GM18505 (cell line): ENCODE data around the gene FXR1.
"Not testable (repeated sequence)": the region's sequence is repeated elsewhere in the genome, so short reads cannot be mapped to it uniquely, and the experiment has no call there.

Experiments used
- ATAC-seq: cut with Tn5 transposase; IDR thresholded peaks from one replicate; pipeline ENCODE4 v1.9.1; 2021; ENCODE audit not compliant: unreplicated experiment
- POLR2A ChIP-seq: IDR thresholded peaks from 4 replicates; pipeline ENCODE4 v1.6.1; 2011; ENCODE audit warnings: borderline replicate concordance; ENCODE audit not compliant: insufficient read depth, insufficient read length; ENCODE audit errors: extremely low read depth

FXR1 gene

GRCh38 chr3:180973543-180973942 lies 61.1 kb downstream of the FXR1 start:
- ATAC-seq: peak; percentile 56
- TF ChIP-seq POLR2A: no peak

- no peak for TF ChIP-seq POLR2A
- ATAC-seq: no peak
Observed at GRCh38 chr3:180974286-180974685, 61.8 kb downstream of the FXR1 start.

GRCh38 chr3:180977498-180977897 lies 65.0 kb downstream of the FXR1 start:
- no peak for TF ChIP-seq POLR2A
- no peak for ATAC-seq

GRCh38 chr3:180979961-180980360 lies 67.5 kb downstream of the FXR1 start:
- TF ChIP-seq POLR2A: no peak
- no peak for ATAC-seq

- ATAC-seq: no peak
- no peak for TF ChIP-seq POLR2A
Observed at GRCh38 chr3:180980611-180981010, 68.1 kb downstream of the FXR1 start.

- TF ChIP-seq POLR2A: no peak
- ATAC-seq: no peak
Observed at GRCh38 chr3:180981912-180982311, 69.4 kb downstream of the FXR1 start.

- TF ChIP-seq POLR2A: no peak
- no peak for ATAC-seq
Observed at GRCh38 chr3:180983136-180983535, 70.7 kb downstream of the FXR1 start.

GRCh38 chr3:180986366-180986765 lies 73.9 kb downstream of the FXR1 start:
- not testable (repeated sequence) for ATAC-seq

GRCh38 chr3:180987344-180987743 lies 74.9 kb downstream of the FXR1 start:
- no peak for ATAC-seq
- no peak for TF ChIP-seq POLR2A

- ATAC-seq: peak; percentile 96
- peak; percentile 91 for TF ChIP-seq POLR2A
Observed at GRCh38 chr3:180989291-180990163, 77.1 kb downstream of the FXR1 start, which contains the start of gene DNAJC19. Gene DNAJC19, minus strand, starts transcription at chr3:180989736. Its CDS starts 134 bp downstream, at chr3:180989602.

GRCh38 chr3:180990505-180990904 lies 78.0 kb downstream of the FXR1 start:
- TF ChIP-seq POLR2A: no peak
- ATAC-seq: no peak

- no peak for ATAC-seq
- TF ChIP-seq POLR2A: no peak
Observed at GRCh38 chr3:180996415-180996932, 84.0 kb downstream of the FXR1 start.

GRCh38 chr3:181002331-181002730 lies 89.9 kb downstream of the FXR1 start:
- ATAC-seq: not testable (repeated sequence)

- ATAC-seq: not testable (repeated sequence)
Observed at GRCh38 chr3:181003469-181003868, 91.0 kb downstream of the FXR1 start.
